SH-SY5Y (cell line): Measurements from ENCODE around the gene MAN1A1.

Experiments used
- GATA2 ChIP-seq: IDR thresholded peaks from 2 replicates; pipeline ENCODE4 v1.6.1; 2011; ENCODE audit warnings: mild to moderate bottlenecking, low read depth, low read length
- GATA3 ChIP-seq: IDR thresholded peaks from 2 replicates; pipeline ENCODE4 v1.6.1; 2011; ENCODE audit warnings: low read depth, mild to moderate bottlenecking, low read length, moderate library complexity

- TF ChIP-seq GATA3 (no peak), GATA2 (no peak)
Observed at GRCh38 chr6:119200512-119201175, 148.9 kb downstream of the MAN1A1 start.
